OCI-LY7 (cell line): Measurements from ENCODE around the gene NDUFB10. TPM values are rescaled to one million over a fixed set of nuclear protein-coding genes. Genes with fewer than 3 reads are reported as not detected.
"Not testable (repeated sequence)": the region's sequence is repeated elsewhere in the genome, so short reads cannot be mapped to it uniquely, and the experiment has no call there.

Experiments used
- BruUV-seq: library from RNA; stranded (reverse); fragments of 400-500 nt; replicated peaks from 2 replicates; lab custom pipeline; 2021; lab: Mats Ljungman, UMichigan
- CTCF ChIA-PET: fragments of 300-600 bp; sonication (Branson Sonifier 250); formaldehyde crosslinking; loops from one replicate; lab custom pipeline; 2022; ENCODE audit warnings: antibody characterized with exemption; ENCODE audit not compliant: unreplicated experiment; lab: Charles Lee
- POLR2A ChIA-PET: fragments of 300-600 bp; sonication (Branson Sonifier 250); formaldehyde crosslinking; loops from one replicate; lab custom pipeline; 2022; ENCODE audit warnings: antibody characterized with exemption; lab: Charles Lee
- DNase-seq: peaks from one replicate; pipeline ENCODE4 v3.0.0-alpha.2; 2015; ENCODE audit warnings: low spot score
- H2AFZ ChIP-seq: fragments of 200-600 bp; sonication (generic), shearing (Covaris generic); 2 replicates; pipeline ENCODE4 v1.6.1; 2014; ENCODE audit warnings: mild to moderate bottlenecking, antibody characterized with exemption, low read length, moderate library complexity
- H3K27ac ChIP-seq: fragments of 200-600 bp; sonication (generic); 2 replicates; pipeline ENCODE4 v1.5.1; 2014; ENCODE audit warnings: mixed run types, low read depth, mild to moderate bottlenecking, moderate library complexity, low read length, inconsistent platforms; ENCODE audit not compliant: poor library complexity, severe bottlenecking
- H3K36me3 ChIP-seq: fragments of 200-600 bp; sonication (generic); 2 replicates; pipeline ENCODE4 v1.6.1; 2014; ENCODE audit warnings: mild to moderate bottlenecking, antibody characterized with exemption, low read length, moderate library complexity, mixed read lengths; ENCODE audit not compliant: insufficient read depth
- H3K4me1 ChIP-seq: fragments of 200-600 bp; sonication (generic); 2 replicates; pipeline ENCODE4 v1.5.1; 2014; ENCODE audit warnings: mild to moderate bottlenecking, low read length; ENCODE audit not compliant: insufficient read depth, poor library complexity, severe bottlenecking
- H3K4me2 ChIP-seq: fragments of 200-600 bp; sonication (generic); 2 replicates; pipeline ENCODE4 v1.6.1; 2014; ENCODE audit warnings: mild to moderate bottlenecking, low read length
- H3K4me3 ChIP-seq: fragments of 200-600 bp; sonication (generic); 2 replicates; pipeline ENCODE4 v1.5.1; 2014; ENCODE audit warnings: mild to moderate bottlenecking, low read depth, low read length; ENCODE audit not compliant: poor library complexity, severe bottlenecking
- H3K79me2 ChIP-seq: fragments of 200-600 bp; sonication (generic); 2 replicates; pipeline ENCODE4 v1.6.1; 2016; ENCODE audit warnings: low read depth, mild to moderate bottlenecking, low read length, moderate library complexity, mixed read lengths; ENCODE audit not compliant: insufficient read depth
- H3K9me2 ChIP-seq: fragments of 200-600 bp; sonication (generic); 2 replicates; pipeline ENCODE4 v1.6.1; 2016; ENCODE audit warnings: mild to moderate bottlenecking, low read length, mixed read lengths; ENCODE audit not compliant: insufficient read depth
- H3K9me3 ChIP-seq: fragments of 200-600 bp; sonication (generic); 2 replicates; pipeline ENCODE4 v1.6.1; 2014; ENCODE audit warnings: mild to moderate bottlenecking, mixed run types, low read length, mixed read lengths
- H4K20me1 ChIP-seq: fragments of 200-600 bp; sonication (generic); 2 replicates; pipeline ENCODE4 v1.6.1; 2014; ENCODE audit warnings: mild to moderate bottlenecking, antibody characterized with exemption, low read length, moderate library complexity, mixed read lengths; ENCODE audit not compliant: insufficient read depth
- CTCF ChIP-seq: fragments of 200-600 bp; sonication (generic); conservative IDR thresholded peaks from 2 replicates; pipeline ENCODE4 v1.5.1; 2014; ENCODE audit warnings: mild to moderate bottlenecking, antibody characterized with exemption, low read length, moderate library complexity, mixed read lengths
- EZH2phosphoT487 ChIP-seq: fragments of 200-600 bp; sonication (generic); IDR thresholded peaks from 2 replicates; pipeline ENCODE4 v1.6.1; 2018; ENCODE audit warnings: low read depth, borderline replicate concordance, mild to moderate bottlenecking, mixed run types, antibody characterized with exemption, low read length, moderate library complexity, mixed read lengths
- intact Hi-C: fragments of 100-400 bp; cut with micrococcal nuclease; formaldehyde crosslinking; loops from one replicate; pipeline ENCODE4 v1.10.0; 2022; ENCODE audit not compliant: unreplicated experiment
- total RNA-seq, 2 experiments: library from RNA; depleted of rRNA in 1 of 2; stranded (reverse); fragments of >200 nt in 1 of 2; shearing (Covaris generic) in 1 of 2; gene quantifications; 2 replicates each; pipeline ENCODE4 v1.2.3, GENCODE V29; 2014 to 2022

The NDUFB10 gene
- total RNA-seq, 2 experiments from 2014 or later = 201 to 240 TPM

DNA sequence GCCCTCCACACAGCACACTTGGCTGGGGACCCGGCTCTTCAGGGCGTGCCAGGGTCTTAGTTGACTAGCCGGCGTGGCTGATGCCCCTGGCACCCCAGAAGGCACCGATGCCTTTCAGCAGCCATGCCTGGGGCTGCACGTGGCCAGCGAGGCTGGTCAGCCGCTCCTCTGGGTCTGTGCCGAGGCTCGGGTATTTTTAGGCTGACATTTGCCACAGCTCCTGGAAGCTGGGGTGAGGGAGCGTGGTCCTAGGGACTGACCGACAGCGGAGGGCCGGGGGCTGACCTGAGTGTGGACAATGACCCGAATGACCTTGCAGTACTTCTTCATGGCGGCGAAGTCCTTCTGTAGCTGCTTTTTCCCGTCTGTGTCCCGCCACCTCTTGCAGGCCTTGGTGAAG is 8.8 kb upstream of the NDUFB10 start:
- POLR2A ChIA-PET = no interaction called here
- BruUV-seq = no TSS peak
- Histone ChIP-seq H3K4me2 (no peak overlapping the region), H3K4me3 (no peak overlapping the region), H4K20me1 (no peaks in the 10 kb centered on the region), H3K27ac (no peak overlapping the region), H3K36me3 (no peaks in the 10 kb centered on the region), H3K4me1 (no peaks in the 10 kb centered on the region), H3K9me2 (no peaks in the 10 kb centered on the region), H3K79me2 (no peaks in the 10 kb centered on the region), H3K9me3 (no peaks in the 10 kb centered on the region), H2AFZ (no peak overlapping the region)
- no peak for DNase-seq
- TF ChIP-seq CTCF (no peak), EZH2phosphoT487 (no peak)
- CTCF ChIA-PET = no interaction called here
- intact Hi-C loops = no loop called here

GRCh38 chr16:1953734-1954133 is 5.6 kb upstream of the NDUFB10 start:
- no peak overlapping the region for H2AFZ ChIP-seq
- no peaks in the 10 kb centered on the region for H3K9me3 ChIP-seq
- ChIA-PET CTCF (interaction anchor here (0.6 kb wide), 1 partner anchor 13 kb away, joined by 3 read pairs; no protein-coding TSS in a partner anchor), POLR2A (no interaction called here)
- H3K79me2 ChIP-seq = no peaks in the 10 kb centered on the region
- H4K20me1 ChIP-seq = no peaks in the 10 kb centered on the region
- H3K27ac ChIP-seq = no peak overlapping the region
- H3K4me3 ChIP-seq = no peak overlapping the region
- H3K9me2 ChIP-seq = no peaks in the 10 kb centered on the region
- TF ChIP-seq EZH2phosphoT487 (no peak), CTCF (no peak)
- H3K36me3 ChIP-seq = no peaks in the 10 kb centered on the region
- H3K4me1 ChIP-seq = peaks cover 1% of the 10 kb centered on the region
- H3K4me2 ChIP-seq = no peak overlapping the region
- intact Hi-C loops = no loop called here
- BruUV-seq = no TSS peak
- DNase-seq = no peak

DNA sequence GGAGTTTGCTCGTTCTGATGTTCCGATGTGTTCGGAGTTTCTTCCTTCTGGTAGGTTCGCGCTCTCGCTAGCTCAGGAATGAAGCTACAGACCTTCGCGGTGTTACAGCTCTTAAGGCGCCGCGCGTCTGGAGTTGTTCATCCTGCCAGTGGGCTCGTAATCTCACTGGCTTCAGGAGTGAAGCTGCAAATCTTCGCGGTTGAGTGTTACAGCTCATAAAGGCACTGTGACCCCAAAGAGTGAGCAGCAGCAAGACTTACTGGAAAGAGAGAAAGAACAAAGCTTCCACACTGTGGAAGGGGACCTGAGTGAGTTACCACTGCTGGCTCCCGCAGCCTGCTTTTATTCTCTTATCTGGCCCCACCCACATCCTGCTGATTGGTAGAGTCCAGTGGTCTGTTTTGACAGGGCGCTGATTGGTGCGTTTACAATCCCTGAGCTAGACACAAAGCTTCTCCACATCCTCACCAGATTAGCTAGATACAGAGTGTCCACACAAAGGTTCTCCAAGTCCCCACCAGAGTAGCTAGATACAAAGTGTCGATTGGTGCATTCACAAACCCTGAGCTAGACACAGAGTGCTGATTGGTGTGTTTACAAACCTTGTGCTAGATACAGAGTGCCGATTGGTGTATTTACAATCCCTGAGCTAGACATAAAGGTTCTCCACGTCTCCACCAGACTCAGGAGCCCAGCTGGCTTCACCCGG is 1.8 kb upstream of the NDUFB10 start:
- Histone ChIP-seq H3K4me1 (peaks cover 27% of the 10 kb centered on the region), H3K36me3 (peaks cover 22% of the 10 kb centered on the region), H3K79me2 (peaks cover 22% of the 10 kb centered on the region; the same call in 1 of the 2 replicates)
- H3K4me3 ChIP-seq, H2AFZ ChIP-seq, intact Hi-C loops, BruUV-seq, H3K27ac ChIP-seq, CTCF ChIA-PET, POLR2A ChIA-PET, H3K9me2 ChIP-seq, DNase-seq, H3K9me3 ChIP-seq, H3K4me2 ChIP-seq, H4K20me1 ChIP-seq: not testable (repeated sequence)

- Histone ChIP-seq H3K4me1 (peaks cover 31% of the 10 kb centered on the region), H3K79me2 (peaks cover 27% of the 10 kb centered on the region), H3K36me3 (peaks cover 28% of the 10 kb centered on the region)
- H2AFZ ChIP-seq, intact Hi-C loops, H4K20me1 ChIP-seq, CTCF ChIA-PET, H3K27ac ChIP-seq, H3K4me3 ChIP-seq, H3K9me3 ChIP-seq, DNase-seq, H3K4me2 ChIP-seq, BruUV-seq, POLR2A ChIA-PET, H3K9me2 ChIP-seq: not testable (repeated sequence)
Observed at GRCh38 chr16:1958143-1958491, 1.2 kb upstream of the NDUFB10 start.
